CD14-positive monocyte (primary cell): Measurements from ENCODE around the gene TEX51. TPM values are rescaled to one million over a fixed set of nuclear protein-coding genes. Genes with fewer than 3 reads are reported as not detected.

Source experiments
- DNase-seq, 3 donors: peaks; one replicate each; pipeline ENCODE4 v3.0.0-alpha.2; 2011 to 2022
- H2AFZ ChIP-seq: 2 replicates; pipeline ENCODE4 v1.6.0; 2012; ENCODE audit warnings: mild to moderate bottlenecking, low read depth, low read length, inconsistent platforms; ENCODE audit not compliant: insufficient read depth, poor library complexity, severe bottlenecking
- H3K27ac ChIP-seq, 2 donors: 1 replicate in 1 of 2; 2 replicates in 1 of 2; pipeline ENCODE4 v1.5.1; 2012 to 2013; ENCODE audit warnings: low read length in 2 of 2, control low read depth in 1 of 2, inconsistent platforms in 1 of 2, low read depth in 1 of 2, mild to moderate bottlenecking in 1 of 2
- H3K27me3 ChIP-seq, 2 donors: one replicate each; pipeline versions ENCODE4 v1.6.0 to v1.6.1; 2011 to 2013; ENCODE audit warnings: low read length in 2 of 2; ENCODE audit not compliant: control insufficient read depth in 2 of 2, insufficient read depth in 2 of 2
- H3K36me3 ChIP-seq, 2 donors: replicated peaks in 1 of 2; 1 replicate in 1 of 2; 2 replicates in 1 of 2; pipeline versions ENCODE4 v1.5.1 to v1.6.1; 2012 to 2013; ENCODE audit warnings: low read length in 2 of 2, control low read depth in 1 of 2, inconsistent platforms in 1 of 2, mild to moderate bottlenecking in 1 of 2; ENCODE audit not compliant: insufficient read depth in 2 of 2, control insufficient read depth in 1 of 2
- H3K4me1 ChIP-seq, 2 donors: 1 replicate in 1 of 2; 2 replicates in 1 of 2; pipeline versions ENCODE4 v1.5.1 to v1.6.1; 2012 to 2013; ENCODE audit warnings: low read length in 2 of 2, control low read depth in 1 of 2, inconsistent platforms in 1 of 2, mild to moderate bottlenecking in 1 of 2, moderate library complexity in 1 of 2; ENCODE audit not compliant: insufficient read depth in 2 of 2, control insufficient read depth in 1 of 2
- H3K4me2 ChIP-seq: replicated peaks from 2 replicates; pipeline ENCODE3; 2012; ENCODE audit warnings: low read length, moderate library complexity, mild to moderate bottlenecking; ENCODE audit not compliant: poor library complexity, severe bottlenecking; ENCODE audit errors: extremely low read depth
- H3K4me3 ChIP-seq, 3 experiments: fragments of 200-600 bp in 1 of 3; sonication (generic) in 1 of 3; replicated peaks in 1 of 3; 1 replicate in 2 of 3; 2 replicates in 1 of 3; pipeline ENCODE4 v1.5.1; 2011 to 2013; ENCODE audit warnings: low read length in 3 of 3, mild to moderate bottlenecking in 3 of 3, control low read depth in 2 of 3, low read depth in 2 of 3, inconsistent platforms in 1 of 3, moderate library complexity in 1 of 3
- H3K79me2 ChIP-seq: 2 replicates; pipeline ENCODE4 v1.6.0; 2012; ENCODE audit warnings: mild to moderate bottlenecking, control low read depth, inconsistent platforms, low read length, moderate library complexity; ENCODE audit not compliant: insufficient read depth
- H3K9ac ChIP-seq: 2 replicates; pipeline ENCODE4 v1.6.0; 2017; ENCODE audit warnings: low read length, mild to moderate bottlenecking; ENCODE audit not compliant: insufficient read depth, poor library complexity, severe bottlenecking
- H3K9me3 ChIP-seq, 2 donors: replicated peaks in 1 of 2; 1 replicate in 1 of 2; 2 replicates in 1 of 2; pipeline versions ENCODE4 v1.5.1 to v1.6.1; 2012 to 2013; ENCODE audit warnings: low read length in 2 of 2, control low read depth in 1 of 2; ENCODE audit not compliant: control insufficient read depth in 1 of 2, insufficient read depth in 1 of 2
- H4K20me1 ChIP-seq: 2 replicates; pipeline ENCODE4 v1.6.0; 2012; ENCODE audit warnings: mild to moderate bottlenecking, low read length, control low read depth, moderate library complexity; ENCODE audit not compliant: insufficient read depth
- H3K27ac Mint-ChIP-seq, 7 donors: one replicate each; pipeline ENCODE4 v1.8.0; 2020; ENCODE audit warnings: mild to moderate bottlenecking in 7 of 7, mixed read lengths in 7 of 7, moderate library complexity in 6 of 7, inconsistent platforms in 2 of 7
- H3K27me3 Mint-ChIP-seq, 3 donors: one replicate each; pipeline ENCODE4 v1.8.0; 2021 to 2022; ENCODE audit warnings: low read depth in 3 of 3, mild to moderate bottlenecking in 3 of 3, mixed read lengths in 3 of 3, moderate library complexity in 3 of 3, inconsistent platforms in 1 of 3
- H3K36me3 Mint-ChIP-seq, 2 donors: one replicate each; pipeline ENCODE4 v1.8.0; 2020; ENCODE audit warnings: mixed read lengths in 2 of 2, inconsistent platforms in 1 of 2, mild to moderate bottlenecking in 1 of 2
- H3K4me1 Mint-ChIP-seq: one replicate; pipeline ENCODE4 v1.8.0; 2020; ENCODE audit warnings: mild to moderate bottlenecking, mixed read lengths
- H3K4me3 Mint-ChIP-seq, 2 donors: one replicate each; pipeline ENCODE4 v1.8.0; 2020; ENCODE audit warnings: mild to moderate bottlenecking in 2 of 2, mixed read lengths in 2 of 2, moderate library complexity in 1 of 2
- H3K9me3 Mint-ChIP-seq, 7 donors: one replicate each; pipeline ENCODE4 v1.8.0; 2020 to 2022; ENCODE audit warnings: mixed read lengths in 7 of 7, mild to moderate bottlenecking in 6 of 7, moderate library complexity in 6 of 7, inconsistent platforms in 2 of 7
- CTCF ChIP-seq: fragments of 200-600 bp; IDR thresholded peaks from one replicate; pipeline ENCODE4 v1.8.0; 2022; ENCODE audit warnings: antibody characterized with exemption, mild to moderate bottlenecking
- WGBS: methylation state at CpG from one replicate; pipeline ENCODE4 v1.1.5; 2013; ENCODE audit warnings: missing lambda C conversion rate; ENCODE audit not compliant: insufficient coverage; 5-methylcytosine and 5-hydroxymethylcytosine counted together
- intact Hi-C, 2 donors: fragments of 100-400 bp; cut with micrococcal nuclease; formaldehyde crosslinking; loops; one replicate each; pipeline versions ENCODE4 v1.15.0 to v1.15.1; 2023
- polyA plus RNA-seq, 3 donors: library from polyadenylated mRNA; depleted of rRNA in 1 of 3; unstranded in 2 of 3; stranded (reverse) in 1 of 3; fragments of 300-500 nt in 2 of 3; fragments of >200 nt in 1 of 3; fragmentation: Illumina TruSeq in 2 of 3; gene quantifications; 1 replicate in 2 of 3; 2 replicates in 1 of 3; pipeline ENCODE4 v1.2.3, GENCODE V29; 2012 to 2021

TEX51 gene
- polyA plus RNA-seq, 3 donors: not detected

DNA sequence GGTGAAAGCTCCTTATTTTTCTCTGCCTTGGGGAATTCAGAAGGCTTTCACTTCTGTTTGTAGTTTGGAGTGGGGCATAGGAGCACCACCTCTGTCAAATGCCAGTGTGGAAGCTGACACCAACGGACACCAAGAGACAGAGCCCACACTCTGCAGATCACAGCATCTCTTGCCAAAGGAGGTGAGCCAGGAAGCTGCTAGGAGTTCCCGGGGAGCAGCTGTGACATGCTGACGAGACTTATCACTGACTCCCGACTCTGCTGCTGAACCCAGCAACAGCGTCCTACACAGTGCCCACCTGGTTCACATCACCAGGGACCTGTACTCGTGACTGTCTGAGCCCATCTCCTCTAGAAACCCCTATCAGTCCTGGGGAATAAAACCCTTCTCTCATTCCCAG is 8.1 kb downstream of the TEX51 start:
- Histone ChIP-seq H3K27ac (no peak overlapping the region), H4K20me1 (no peaks in the 10 kb centered on the region), H3K4me1 (no peaks in the 10 kb centered on the region), H2AFZ (no peak overlapping the region), H3K4me2 (no peak overlapping the region), H3K27me3 (no peaks in the 10 kb centered on the region), H3K4me3 (no peak overlapping the region), H3K36me3 (no peaks in the 10 kb centered on the region), H3K9me3 (peaks cover 0 to 15% of the 10 kb centered on the region in 2 donors), H3K9ac (no peak overlapping the region), H3K79me2 (no peaks in the 10 kb centered on the region)
- 92% methylated on average over 6 of the region's 6 CpGs for WGBS
- no peak overlapping the region for H3K4me3 Mint-ChIP-seq
- intact Hi-C loops: no loop called here
- peaks cover 1 to 5% (median 4%) of the 10 kb centered on the region in 3 donors for H3K27me3 Mint-ChIP-seq
- TF ChIP-seq CTCF: no peak
- no peak overlapping the region for H3K27ac Mint-ChIP-seq
- H3K4me1 Mint-ChIP-seq: no peaks in the 10 kb centered on the region
- DNase-seq: no peak
- no peaks in the 10 kb centered on the region for H3K36me3 Mint-ChIP-seq
- H3K9me3 Mint-ChIP-seq: peaks cover 0 to 15% (median 12%) of the 10 kb centered on the region in 7 donors

DNA sequence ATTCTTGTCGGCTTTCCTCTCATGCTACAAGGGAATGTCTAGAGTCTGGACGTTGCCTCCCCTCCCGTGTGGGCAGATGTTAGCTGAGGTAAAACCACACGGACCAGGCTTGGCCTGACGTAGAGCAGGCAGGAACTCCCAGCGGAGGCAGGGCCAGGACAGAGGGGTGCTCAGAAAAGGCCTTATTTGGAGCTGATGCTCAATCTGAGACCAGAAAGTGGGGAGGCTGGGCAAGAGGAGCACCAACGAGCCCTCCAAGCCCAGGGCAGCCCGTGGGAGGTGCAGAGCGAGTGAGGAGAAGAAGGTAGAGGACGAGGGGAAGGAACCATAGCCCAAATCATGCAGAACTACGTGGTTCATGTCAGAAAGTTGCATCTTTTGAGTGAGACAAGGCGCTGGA is 9.0 kb downstream of the TEX51 start:
- Mint-ChIP-seq H3K27me3 (peaks cover 0 to 5% (median 3%) of the 10 kb centered on the region in 3 donors), H3K4me1 (no peaks in the 10 kb centered on the region), H3K27ac (no peak overlapping the region), H3K4me3 (no peak overlapping the region), H3K9me3 (peaks cover 0 to 12% (median 9%) of the 10 kb centered on the region in 7 donors), H3K36me3 (no peaks in the 10 kb centered on the region)
- intact Hi-C loops: no loop called here
- H3K4me1 ChIP-seq: no peaks in the 10 kb centered on the region
- no peak overlapping the region for H3K27ac ChIP-seq
- no peak overlapping the region for H3K4me2 ChIP-seq
- no peak for TF ChIP-seq CTCF
- no peaks in the 10 kb centered on the region for H4K20me1 ChIP-seq
- H3K9ac ChIP-seq: no peak overlapping the region
- no peak overlapping the region for H3K4me3 ChIP-seq
- H3K9me3 ChIP-seq: peaks cover 0 to 8% of the 10 kb centered on the region in 2 donors
- no peak for DNase-seq
- H3K79me2 ChIP-seq: no peaks in the 10 kb centered on the region
- no peak overlapping the region for H2AFZ ChIP-seq
- no peaks in the 10 kb centered on the region for H3K27me3 ChIP-seq
- WGBS: 90% methylated on average over 11 of the region's 12 CpGs
- no peaks in the 10 kb centered on the region for H3K36me3 ChIP-seq
